ENCODE measurements around the gene MMS22L.
A peak's percentile ranks its signal among the peaks of the same experiment; 100 is the strongest.

Gene MMS22L

GRCh38 chr6:97282726-97283617 is at the start of gene MMS22L:
Gene MMS22L (minus strand): TSS chr6:97283216. CDS start chr6:97282477, 739 bp downstream.
- no peaks in the 10 kb centered on the region; a peak in 2 of 22 replicates for H4K20me1 ChIP-seq
- TF ChIP-seq Cebpa-rat (IDR thresholded peaks at IDR 0.05): no peak
- peaks cover 8 to 33% (median 24%) of the 10 kb centered on the region in 11 experiments for H3K36me3 ChIP-seq
- peak within 1 kb of the TSS; percentile 6 to 96 (median 87); a peak in 21 of 22 replicates for H3K27ac ChIP-seq
- peak within 1 kb of the TSS; percentile 71 to 97 (median 88) for H3K4me3 ChIP-seq
- H3K9me3 ChIP-seq (replicated peaks in 1 of 11): no peaks in the 10 kb centered on the region
- H3K4me1 ChIP-seq: peaks cover 13 to 31% (median 19%) of the 10 kb centered on the region in 10 experiments; a peak in 17 of 20 replicates
- H3K9ac ChIP-seq: peak within 1 kb of the TSS; percentile 78 to 96 (median 88)
- H3K27me3 ChIP-seq: no peaks in the 10 kb centered on the region
- H3K4me2 ChIP-seq: peak within 1 kb of the TSS; percentile 84 to 97 (median 88)

GRCh38 chr6:97322811-97323210 is 39.8 kb upstream of the MMS22L start:
- no peaks in the 10 kb centered on the region for H3K36me3 ChIP-seq
- H3K4me2 ChIP-seq: no peak overlapping the region
- no peak overlapping the region for H3K9ac ChIP-seq
- no peak for TF ChIP-seq Cebpa-rat (IDR thresholded peaks at IDR 0.05)
- H3K9me3 ChIP-seq (replicated peaks in 1 of 11): peaks cover under 1 to 11% (median 5%) of the 10 kb centered on the region in 11 experiments; a peak in 12 of 22 replicates
- no peak overlapping the region for H3K4me3 ChIP-seq
- no peaks in the 10 kb centered on the region for H3K27me3 ChIP-seq
- H3K27ac ChIP-seq: no peak overlapping the region
- H3K4me1 ChIP-seq: no peaks in the 10 kb centered on the region
- no peaks in the 10 kb centered on the region for H4K20me1 ChIP-seq

GRCh38 chr6:97322226-97322625 is 39.2 kb upstream of the MMS22L start:
- H3K4me1 ChIP-seq: no peaks in the 10 kb centered on the region
- no peak overlapping the region for H3K4me3 ChIP-seq
- no peaks in the 10 kb centered on the region for H3K36me3 ChIP-seq
- H3K9me3 ChIP-seq (replicated peaks in 1 of 11): peaks cover 0 to 5% (median 2%) of the 10 kb centered on the region in 11 experiments; a peak in 8 of 22 replicates
- H3K27ac ChIP-seq: no peak overlapping the region
- H3K9ac ChIP-seq: no peak overlapping the region
- H3K4me2 ChIP-seq: no peak overlapping the region
- H3K27me3 ChIP-seq: no peaks in the 10 kb centered on the region
- no peaks in the 10 kb centered on the region for H4K20me1 ChIP-seq
- TF ChIP-seq Cebpa-rat (IDR thresholded peaks at IDR 0.05): no peak

- Histone ChIP-seq H3K27ac (no peak overlapping the region), H3K4me2 (no peak overlapping the region), H3K4me3 (no peak overlapping the region), H3K36me3 (no peaks in the 10 kb centered on the region), H4K20me1 (no peaks in the 10 kb centered on the region), H3K9ac (no peak overlapping the region), H3K9me3 (replicated peaks in 1 of 11) (no peaks in the 10 kb centered on the region), H3K27me3 (no peaks in the 10 kb centered on the region), H3K4me1 (no peaks in the 10 kb centered on the region)
- no peak for TF ChIP-seq Cebpa-rat (IDR thresholded peaks at IDR 0.05)
Measured at GRCh38 chr6:97316978-97317377, 34.0 kb upstream of the MMS22L start.

GRCh38 chr6:97312241-97312640 is 29.2 kb upstream of the MMS22L start:
- Histone ChIP-seq H3K4me1 (no peaks in the 10 kb centered on the region), H3K9ac (no peak overlapping the region), H3K4me2 (no peak overlapping the region), H3K27me3 (no peaks in the 10 kb centered on the region), H3K4me3 (no peak overlapping the region), H4K20me1 (no peaks in the 10 kb centered on the region), H3K36me3 (no peaks in the 10 kb centered on the region), H3K9me3 (replicated peaks in 1 of 11) (no peaks in the 10 kb centered on the region), H3K27ac (no peak overlapping the region)
- TF ChIP-seq Cebpa-rat (IDR thresholded peaks at IDR 0.05): no peak

- H3K4me2 ChIP-seq: no peak overlapping the region
- H3K4me3 ChIP-seq: no peak overlapping the region
- no peaks in the 10 kb centered on the region for H3K27me3 ChIP-seq
- no peaks in the 10 kb centered on the region for H4K20me1 ChIP-seq
- H3K9me3 ChIP-seq (replicated peaks in 1 of 11): no peaks in the 10 kb centered on the region
- H3K4me1 ChIP-seq: no peaks in the 10 kb centered on the region
- no peak for TF ChIP-seq Cebpa-rat (IDR thresholded peaks at IDR 0.05)
- no peak overlapping the region for H3K9ac ChIP-seq
- no peak overlapping the region for H3K27ac ChIP-seq
- no peaks in the 10 kb centered on the region for H3K36me3 ChIP-seq
Measured at GRCh38 chr6:97306544-97307320, 23.7 kb upstream of the MMS22L start.

- H3K9ac ChIP-seq: no peak overlapping the region
- H3K4me2 ChIP-seq: no peak overlapping the region
- no peak overlapping the region for H3K4me3 ChIP-seq
- no peak overlapping the region for H3K27ac ChIP-seq
- no peaks in the 10 kb centered on the region for H3K9me3 ChIP-seq (replicated peaks in 1 of 11)
- no peak for TF ChIP-seq Cebpa-rat (IDR thresholded peaks at IDR 0.05)
- H3K27me3 ChIP-seq: no peaks in the 10 kb centered on the region
- no peaks in the 10 kb centered on the region for H3K36me3 ChIP-seq
- H4K20me1 ChIP-seq: no peaks in the 10 kb centered on the region
- no peaks in the 10 kb centered on the region for H3K4me1 ChIP-seq
Measured at GRCh38 chr6:97305414-97306066, 22.5 kb upstream of the MMS22L start.

- Histone ChIP-seq H3K4me1 (no peaks in the 10 kb centered on the region), H3K4me3 (no peak overlapping the region), H3K4me2 (no peak overlapping the region), H3K27ac (no peak overlapping the region), H3K36me3 (no peaks in the 10 kb centered on the region), H3K27me3 (no peaks in the 10 kb centered on the region), H3K9me3 (replicated peaks in 1 of 11) (no peaks in the 10 kb centered on the region), H3K9ac (no peak overlapping the region), H4K20me1 (no peaks in the 10 kb centered on the region)
- TF ChIP-seq Cebpa-rat (IDR thresholded peaks at IDR 0.05): no peak
Measured at GRCh38 chr6:97304701-97305100, 21.7 kb upstream of the MMS22L start.

GRCh38 chr6:97294451-97294850 is 11.4 kb upstream of the MMS22L start:
- Histone ChIP-seq H4K20me1 (no peaks in the 10 kb centered on the region), H3K4me1 (no peaks in the 10 kb centered on the region), H3K4me2 (no peak overlapping the region), H3K27me3 (no peaks in the 10 kb centered on the region), H3K9me3 (replicated peaks in 1 of 11) (peaks cover 6 to 17% (median 11%) of the 10 kb centered on the region in 11 experiments), H3K36me3 (no peaks in the 10 kb centered on the region), H3K9ac (no peak overlapping the region), H3K27ac (no peak overlapping the region), H3K4me3 (no peak overlapping the region)
- no peak for TF ChIP-seq Cebpa-rat (IDR thresholded peaks at IDR 0.05)
